HG03064 (cell line): ENCODE data around the gene KLHL6.
"Not testable (repeated sequence)": the region's sequence is repeated elsewhere in the genome, so short reads cannot be mapped to it uniquely, and the experiment has no call there.

ENCODE experiments used
- ATAC-seq: cut with Tn5 transposase; IDR thresholded peaks from one replicate; pipeline ENCODE4 v1.9.1; 2021; ENCODE audit warnings: low read depth; ENCODE audit not compliant: unreplicated experiment

KLHL6 gene

DNA sequence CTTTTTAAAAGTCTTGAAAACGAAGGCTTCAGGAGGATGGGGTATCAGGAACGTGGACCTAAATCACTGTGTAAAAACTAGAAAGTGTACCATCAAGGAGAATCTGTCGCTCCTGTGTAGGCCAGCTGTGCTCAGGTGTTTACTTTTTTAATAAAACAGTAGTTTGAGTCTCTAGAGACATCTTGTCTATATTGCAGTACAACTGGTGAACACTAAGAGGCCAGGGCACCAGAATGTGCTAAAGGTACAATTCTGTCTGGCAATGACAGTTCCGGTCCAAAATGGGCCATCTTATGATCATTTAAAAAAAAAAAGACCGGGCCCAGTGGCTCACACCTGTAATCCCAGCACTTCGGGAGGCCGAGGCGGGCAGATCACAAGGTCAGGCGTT lies 65.3 kb downstream of the KLHL6 start:
- no peak for ATAC-seq

GRCh38 chr3:183489455-183490210 lies 65.9 kb downstream of the KLHL6 start:
- no peak for ATAC-seq

DNA sequence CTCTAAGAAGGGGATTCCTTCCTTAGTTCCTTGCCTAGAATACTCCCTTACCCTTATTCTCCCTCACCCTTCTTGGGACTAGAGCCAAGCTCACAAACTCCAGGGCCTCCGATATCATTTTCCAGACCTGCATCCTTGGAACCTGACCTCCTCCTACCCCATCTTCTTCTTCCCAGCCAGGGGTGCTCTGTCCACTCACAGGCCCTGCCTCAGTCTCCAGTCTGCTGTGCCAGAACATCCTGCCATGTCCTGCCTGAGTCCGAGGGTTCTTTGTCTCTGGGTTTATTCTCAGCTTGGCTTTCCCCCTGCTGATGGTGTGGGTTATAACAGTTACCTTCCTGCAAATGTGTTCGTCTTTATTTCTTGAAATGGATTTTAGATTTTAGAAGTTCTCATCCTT lies 67.2 kb downstream of the KLHL6 start:
- ATAC-seq = no peak

GRCh38 chr3:183487896-183488295 lies 67.6 kb downstream of the KLHL6 start:
- ATAC-seq = no peak

GRCh38 chr3:183487016-183487415 lies 68.5 kb downstream of the KLHL6 start:
- no peak for ATAC-seq

DNA sequence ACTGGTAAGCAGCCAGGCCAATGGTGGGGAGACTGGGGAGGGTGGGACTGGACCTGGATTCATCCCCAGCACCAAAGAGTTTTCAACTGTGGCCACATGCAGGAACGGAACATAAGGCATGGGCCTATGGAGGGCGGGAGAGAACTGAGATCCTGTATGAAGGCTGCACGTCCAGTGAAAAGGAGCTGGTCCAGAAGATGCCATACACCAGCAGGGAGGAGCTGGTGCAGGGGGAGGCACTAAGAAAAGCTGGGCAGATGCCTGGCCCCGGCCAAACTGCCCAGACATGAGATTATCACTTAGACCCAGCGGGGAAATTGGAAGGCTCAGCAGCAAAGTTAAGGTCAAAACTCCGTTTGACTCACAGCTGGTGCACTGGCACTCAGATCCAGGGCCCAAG lies 69.0 kb downstream of the KLHL6 start:
- ATAC-seq = no peak

DNA sequence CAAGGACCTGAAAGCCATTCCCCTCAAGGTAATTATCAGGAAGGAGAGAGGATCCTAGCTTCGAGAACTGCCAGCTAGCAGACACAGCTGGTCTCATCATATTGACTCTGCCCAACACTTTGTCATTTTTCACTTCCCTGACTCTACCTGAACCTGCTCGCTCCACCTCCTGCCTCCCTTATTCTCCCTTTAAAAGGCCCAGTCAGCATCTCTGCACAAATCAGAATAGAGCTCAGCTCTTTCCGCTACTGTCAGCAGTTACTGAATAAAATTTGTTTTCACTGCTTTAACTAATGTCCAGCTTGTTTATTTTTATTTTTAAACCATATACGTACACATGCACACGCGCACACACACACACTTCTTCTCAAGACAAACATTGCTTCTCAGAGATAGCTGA lies 69.9 kb downstream of the KLHL6 start:
- no peak for ATAC-seq

- no peak for ATAC-seq
These were observed 70.4 kb downstream of the KLHL6 start for GRCh38 chr3:183485093-183485492.

DNA sequence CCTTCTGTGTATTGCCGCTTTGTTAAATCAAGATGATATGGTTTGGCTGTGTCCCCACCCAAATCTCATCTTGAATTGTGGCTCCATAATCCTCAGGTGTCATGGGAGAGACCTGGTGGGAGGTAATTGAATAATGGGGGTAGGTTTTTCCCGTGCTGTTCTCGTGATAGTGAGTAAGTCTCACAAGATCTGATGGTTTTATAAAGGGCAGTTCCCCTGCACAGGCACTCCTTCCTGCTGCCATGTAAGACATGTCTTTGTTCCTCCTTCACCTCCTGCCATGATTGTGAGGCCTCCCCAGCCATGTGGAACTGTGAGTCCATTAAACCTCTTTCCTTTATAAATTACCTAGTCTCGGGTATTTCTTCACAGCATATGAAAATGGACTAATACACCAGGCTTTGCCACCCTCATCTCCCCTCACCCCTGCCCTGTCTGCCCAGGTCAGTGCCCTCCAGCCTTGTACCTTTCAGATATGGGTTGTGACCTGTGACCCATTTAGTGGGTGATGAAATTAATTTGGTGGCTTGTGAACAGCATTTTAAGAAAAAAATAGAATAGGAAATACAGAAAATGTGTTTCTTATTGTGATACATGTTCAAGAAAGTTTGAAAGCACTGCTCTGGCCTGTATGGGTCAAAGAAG lies 71.0 kb downstream of the KLHL6 start:
- ATAC-seq = no peak

DNA sequence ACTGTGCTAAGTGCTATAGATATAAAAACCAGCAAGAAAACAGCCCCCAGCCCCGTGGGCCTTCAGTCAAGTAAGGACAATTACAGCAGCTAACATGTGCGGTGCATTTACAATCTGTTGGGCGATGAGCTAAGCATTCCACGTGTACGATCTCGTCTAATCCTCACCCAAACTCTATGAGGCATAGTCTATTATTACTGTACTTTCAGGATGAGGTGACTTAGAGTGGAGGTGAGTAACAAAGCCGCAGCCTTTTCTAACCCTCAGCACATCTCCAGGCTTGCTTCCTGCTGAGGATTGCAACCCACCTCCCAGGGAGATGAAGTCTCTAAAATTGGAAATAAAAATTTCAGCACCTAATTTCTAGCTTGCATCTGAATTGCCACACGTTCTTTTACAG lies 73.9 kb downstream of the KLHL6 start:
- ATAC-seq = no peak

DNA sequence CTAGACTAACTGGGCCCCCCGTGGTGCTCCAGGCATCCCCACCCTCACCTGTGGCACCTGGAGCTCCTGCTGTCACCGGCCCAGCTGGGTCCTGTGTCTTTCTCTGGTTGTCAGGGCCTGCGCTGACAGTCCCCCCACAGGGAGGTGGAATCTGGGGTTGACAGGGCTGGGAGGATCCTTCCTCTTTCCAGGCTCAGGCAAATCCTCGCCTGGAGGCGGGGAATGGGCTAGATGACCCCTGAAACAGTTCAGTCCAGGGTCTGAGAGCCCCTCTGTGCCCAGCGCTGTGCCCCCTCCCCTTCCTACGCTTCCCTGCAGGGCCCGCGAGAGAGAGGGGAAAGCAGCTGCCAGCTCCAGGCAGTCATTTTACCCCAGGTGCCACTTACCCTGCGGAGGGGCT lies 77.0 kb downstream of the KLHL6 start:
- ATAC-seq = no peak

DNA sequence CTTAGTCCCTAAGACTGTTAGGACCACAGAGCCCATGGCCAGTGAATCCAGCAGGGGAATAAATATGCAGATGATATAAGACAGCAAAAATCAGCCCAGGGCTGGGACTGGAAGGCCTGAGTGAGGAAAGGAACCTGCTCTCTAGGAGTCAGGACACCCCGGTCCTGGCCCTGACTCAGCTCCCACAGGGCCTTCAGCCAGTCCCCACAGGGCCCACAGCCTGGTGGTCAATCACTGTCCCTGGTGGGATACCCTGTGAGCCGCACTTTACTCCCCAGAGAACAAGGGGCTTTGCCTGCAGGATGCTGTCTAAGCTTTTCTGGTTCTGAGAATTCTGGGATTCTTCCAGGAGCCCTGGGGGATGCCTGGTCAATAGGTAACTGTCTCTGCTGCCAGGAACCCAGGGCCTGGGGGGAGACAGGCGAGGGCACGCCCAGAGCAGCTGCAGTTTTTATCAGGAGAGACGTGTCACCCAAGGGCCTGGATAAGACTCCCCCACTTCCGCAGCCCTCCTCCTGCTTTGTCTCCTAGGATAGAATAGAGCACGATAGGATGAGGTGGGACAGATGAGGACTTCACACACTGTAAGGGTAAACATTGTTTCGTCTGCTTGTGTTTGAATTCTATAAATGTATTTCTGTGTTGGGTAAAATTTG lies 77.6 kb downstream of the KLHL6 start:
- ATAC-seq = no peak

DNA sequence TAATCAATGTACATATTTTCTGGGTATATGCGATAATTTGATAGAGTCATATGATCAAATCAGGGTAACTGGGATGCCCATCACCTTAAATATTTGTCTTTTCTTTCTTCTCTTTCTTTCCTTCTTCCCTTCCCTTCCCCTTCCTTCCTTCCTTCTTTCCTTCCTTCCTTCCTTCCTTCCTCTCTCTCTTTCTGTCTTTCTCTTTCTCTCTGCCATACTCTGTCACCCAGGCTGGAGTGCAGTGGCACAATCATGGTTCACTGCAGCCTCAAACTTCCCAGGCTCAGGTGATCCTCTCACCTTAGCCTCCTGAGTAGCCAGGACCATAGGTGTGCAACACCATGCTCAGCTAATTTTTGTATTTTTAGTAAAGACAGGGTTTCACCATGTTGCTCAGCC lies 79.7 kb downstream of the KLHL6 start:
- not testable (repeated sequence) for ATAC-seq

- no peak for ATAC-seq
These were observed 80.3 kb downstream of the KLHL6 start for GRCh38 chr3:183475016-183475763.

- no peak for ATAC-seq
These were observed 81.5 kb downstream of the KLHL6 start for GRCh38 chr3:183473969-183474368.

DNA sequence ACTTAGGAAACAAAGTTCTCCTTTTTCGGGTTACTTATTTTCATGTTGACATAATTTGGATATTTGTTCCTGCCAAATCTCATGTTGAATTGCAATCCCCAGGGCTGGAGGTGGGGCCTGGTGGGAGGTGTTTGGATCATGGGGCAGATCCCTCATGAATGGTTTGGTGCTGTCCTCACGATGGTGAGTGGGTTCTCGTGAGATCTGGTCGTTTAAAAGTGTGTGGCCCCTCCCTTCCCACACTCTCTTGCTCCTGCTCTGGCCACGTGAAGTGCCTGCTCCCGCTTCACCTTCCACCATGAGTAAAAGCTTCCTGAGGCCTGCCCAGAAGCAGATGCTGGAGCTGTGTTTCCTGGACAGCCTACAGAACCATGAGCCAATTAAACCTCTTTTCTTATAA lies 83.4 kb downstream of the KLHL6 start:
- ATAC-seq = no peak

- no peak for ATAC-seq
These were observed 87.1 kb downstream of the KLHL6 start for GRCh38 chr3:183468424-183468823.

- no peak for ATAC-seq
These were observed 88.9 kb downstream of the KLHL6 start for GRCh38 chr3:183466575-183466974.

GRCh38 chr3:183465710-183466109 lies 89.8 kb downstream of the KLHL6 start:
- ATAC-seq = not testable (repeated sequence)

DNA sequence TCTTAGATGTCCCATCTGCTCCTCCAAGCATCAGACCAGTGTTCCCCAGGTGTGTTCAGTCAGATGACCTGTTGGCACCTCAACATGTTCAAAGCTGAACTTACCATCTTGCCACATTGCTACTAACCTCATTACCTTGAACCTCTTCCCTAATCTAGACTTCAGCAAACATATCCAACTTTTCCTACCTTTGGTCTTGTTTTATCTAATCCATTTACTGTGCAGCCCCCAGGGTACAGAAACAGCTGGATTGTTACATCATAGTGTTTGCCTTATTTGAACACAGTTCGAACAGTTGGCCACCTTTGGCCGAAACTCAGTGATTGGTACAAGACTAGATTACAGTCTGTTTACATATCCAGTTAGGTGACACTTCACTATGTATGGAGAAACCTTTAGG lies 91.0 kb downstream of the KLHL6 start:
- ATAC-seq = no peak
